KBM-7 (cell line): ENCODE measurements around the gene ARL13B.
"Not testable (repeated sequence)": the region's sequence is repeated elsewhere in the genome, so short reads cannot be mapped to it uniquely, and the experiment has no call there.

Source experiments
- DNase-seq: peaks from one replicate; pipeline ENCODE4 v3.0.0-alpha.2; 2015
- in situ Hi-C: fragments of 300-500 bp; cut with MboI; formaldehyde crosslinking; loops from 2 replicates; pipeline ENCODE4 v1.14.3; 2020; ENCODE audit warnings: low sequenced_read_pairs, low pct_unique_long_range_greater_than_20kb, mixed read lengths

The ARL13B gene

GRCh38 chr3:94046533-94046932 lies 66.6 kb downstream of the ARL13B start:
- in situ Hi-C loops = no loop called here
- no peak for DNase-seq

DNA sequence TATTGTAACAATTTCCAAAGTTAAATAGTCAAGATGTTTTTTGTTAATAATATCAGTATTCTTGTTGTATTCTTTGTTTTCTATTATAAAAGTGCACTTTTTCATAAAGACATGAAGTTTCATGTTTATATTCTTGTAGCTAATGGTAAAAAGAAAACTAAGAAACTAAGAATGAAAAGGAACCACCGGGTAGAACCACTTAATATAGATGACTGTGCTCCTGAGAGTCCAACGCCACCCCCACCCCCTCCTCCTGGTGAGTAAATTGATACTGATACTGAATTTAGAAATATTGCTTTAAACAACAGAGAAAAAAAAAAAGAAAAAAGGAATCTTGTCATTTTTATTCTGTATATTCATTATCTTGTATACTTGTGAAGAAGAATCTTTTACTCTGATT lies 69.3 kb downstream of the ARL13B start:
- in situ Hi-C loops = no loop called here
- DNase-seq = no peak

- in situ Hi-C loops = no loop called here
- no peak for DNase-seq
Observed at GRCh38 chr3:94050546-94050945, 70.6 kb downstream of the ARL13B start.

DNA sequence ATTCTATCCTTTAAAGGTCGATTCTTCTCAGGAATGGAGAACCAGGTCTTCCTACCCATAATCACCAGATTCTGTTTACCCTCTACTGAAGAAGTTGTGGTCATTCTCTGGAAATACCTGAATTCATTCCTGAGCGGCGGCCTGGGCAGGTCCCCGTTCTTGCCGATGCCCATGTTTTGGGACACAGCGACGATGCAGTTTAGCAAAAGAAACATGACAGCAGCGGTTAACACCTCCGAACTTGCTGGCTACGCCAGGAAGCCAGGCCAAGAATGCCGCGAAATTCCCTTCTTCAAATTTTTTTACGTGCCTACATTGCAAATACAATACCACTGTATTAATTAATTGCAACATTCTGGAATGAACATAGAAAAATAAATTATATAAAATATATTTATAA lies 81.3 kb downstream of the ARL13B start:
- in situ Hi-C loops = no loop called here
- DNase-seq = no peak

DNA sequence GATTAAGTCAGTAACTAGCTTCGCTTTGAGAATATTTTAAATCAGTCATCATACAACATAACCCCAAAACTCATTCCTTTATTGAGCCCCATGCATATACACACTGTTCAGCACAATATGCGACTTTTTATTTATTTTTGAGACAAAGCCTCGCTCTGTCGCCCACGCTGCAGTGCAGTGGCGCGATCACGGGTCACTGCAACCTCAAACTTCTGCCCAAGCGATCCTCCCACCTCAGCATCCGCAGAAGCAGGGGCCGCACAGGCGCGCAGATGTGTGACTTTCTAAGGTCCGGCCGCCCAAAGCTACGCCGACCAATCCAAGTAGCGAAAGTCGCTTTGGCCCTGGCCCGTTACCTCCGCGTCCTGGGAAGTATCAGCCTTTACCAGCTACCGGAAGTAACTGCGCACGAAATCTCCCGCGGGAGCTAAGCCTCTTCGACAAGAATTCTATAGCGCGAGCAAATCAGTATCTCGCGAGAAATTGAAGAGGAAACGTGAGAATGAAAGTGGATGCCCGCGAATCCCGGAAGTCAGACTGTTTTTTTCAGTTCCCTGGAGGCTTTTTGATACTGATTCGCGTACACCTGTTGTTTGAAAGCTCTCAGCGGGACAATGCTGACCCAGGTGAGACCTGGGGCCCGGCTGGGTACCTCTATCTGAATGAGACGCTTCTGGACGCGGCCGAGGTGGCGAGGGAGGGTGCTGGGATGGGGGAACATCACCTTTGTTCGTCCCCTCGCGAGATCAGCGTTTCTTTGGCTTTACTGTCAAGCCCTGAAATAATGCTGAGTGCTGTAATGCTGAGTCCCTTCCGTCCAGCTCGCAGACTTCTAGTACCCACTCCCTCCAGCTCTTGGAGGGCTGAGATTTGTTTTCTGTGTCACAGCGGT lies 82.8 kb downstream of the ARL13B start, which contains the start of the genes DHFR2 and NSUN3:
TSS of gene DHFR2 (minus strand) at position 404 of the 892 bp plus-strand sequence. CDS start 1,405 bp downstream, outside the sequence.
TSS of gene NSUN3 (plus strand) at position 549 of the 892 bp plus-strand sequence. CDS start at position 615, 66 bp downstream.
- in situ Hi-C loops = no loop called here
- peak; percentile 95 for DNase-seq

DNA sequence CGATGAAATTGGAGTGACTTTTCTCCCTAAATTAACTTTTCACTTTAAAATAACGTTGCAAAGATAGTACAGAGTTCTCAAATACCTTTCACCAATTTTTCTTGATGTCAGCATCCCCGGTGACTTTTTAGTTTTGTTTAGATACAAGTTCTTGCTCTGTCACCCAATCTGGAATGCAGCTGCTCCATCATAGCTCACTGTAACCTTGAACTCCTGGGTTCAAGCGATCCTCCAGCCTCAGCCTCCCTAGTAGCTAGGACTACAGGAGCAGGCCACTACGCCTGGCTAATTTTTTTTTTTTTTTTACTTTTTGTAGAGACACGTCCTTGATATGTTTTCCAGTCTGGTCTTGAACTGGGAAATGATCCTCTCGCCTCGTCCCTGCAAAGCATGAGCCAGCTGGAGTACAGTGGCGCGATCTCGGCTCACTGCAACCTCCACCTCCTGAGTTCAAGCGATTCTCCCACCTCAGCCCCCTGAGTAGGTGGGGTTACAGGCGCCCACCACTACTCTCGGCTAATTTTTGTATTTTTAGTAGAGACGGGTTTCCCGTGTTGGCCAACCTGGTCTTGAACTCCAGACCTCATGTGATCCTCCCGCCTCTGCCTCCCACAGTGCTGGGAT lies 83.7 kb downstream of the ARL13B start:
- DNase-seq = no peak

DNA sequence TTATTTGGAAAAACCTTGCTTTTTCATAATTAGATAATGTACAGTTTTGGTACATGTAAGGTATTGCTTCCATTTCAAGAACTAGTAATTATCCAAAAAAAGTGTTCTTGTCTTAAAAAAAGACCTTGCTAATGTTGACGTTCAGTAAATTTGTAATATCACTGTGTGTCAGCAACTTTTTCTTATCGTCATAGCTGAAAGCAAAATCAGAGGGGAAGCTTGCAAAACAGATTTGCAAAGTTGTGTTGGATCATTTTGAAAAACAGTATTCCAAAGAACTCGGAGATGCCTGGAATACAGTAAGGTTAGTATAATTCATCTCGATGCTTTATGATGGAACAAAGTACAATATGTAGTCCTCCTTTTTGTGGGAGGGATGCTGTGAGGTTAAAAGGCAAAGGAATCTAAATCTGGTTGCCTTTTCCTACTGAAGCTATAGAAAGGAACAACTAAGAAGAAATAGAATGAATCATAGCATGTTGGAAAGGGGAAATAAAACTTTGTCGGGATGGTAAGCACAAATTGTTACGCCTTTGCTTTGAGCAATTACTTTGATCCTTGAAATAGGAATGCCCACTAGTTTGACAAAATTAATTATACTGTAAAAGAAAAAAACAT lies 84.4 kb downstream of the ARL13B start:
- in situ Hi-C loops = no loop called here

More for the DNA sequence above, 83.7 kb downstream of the ARL13B start:
- in situ Hi-C loops = no loop called here

GRCh38 chr3:94065122-94065521 lies 85.2 kb downstream of the ARL13B start:
- in situ Hi-C loops = no loop called here

More for the DNA sequence above, 84.4 kb downstream of the ARL13B start:
- DNase-seq = no peak

GRCh38 chr3:94065819-94066480 lies 86.0 kb downstream of the ARL13B start:
- in situ Hi-C loops = no loop called here

More at GRCh38 chr3:94065122-94065521, 85.2 kb downstream of the ARL13B start:
- DNase-seq = no peak

DNA sequence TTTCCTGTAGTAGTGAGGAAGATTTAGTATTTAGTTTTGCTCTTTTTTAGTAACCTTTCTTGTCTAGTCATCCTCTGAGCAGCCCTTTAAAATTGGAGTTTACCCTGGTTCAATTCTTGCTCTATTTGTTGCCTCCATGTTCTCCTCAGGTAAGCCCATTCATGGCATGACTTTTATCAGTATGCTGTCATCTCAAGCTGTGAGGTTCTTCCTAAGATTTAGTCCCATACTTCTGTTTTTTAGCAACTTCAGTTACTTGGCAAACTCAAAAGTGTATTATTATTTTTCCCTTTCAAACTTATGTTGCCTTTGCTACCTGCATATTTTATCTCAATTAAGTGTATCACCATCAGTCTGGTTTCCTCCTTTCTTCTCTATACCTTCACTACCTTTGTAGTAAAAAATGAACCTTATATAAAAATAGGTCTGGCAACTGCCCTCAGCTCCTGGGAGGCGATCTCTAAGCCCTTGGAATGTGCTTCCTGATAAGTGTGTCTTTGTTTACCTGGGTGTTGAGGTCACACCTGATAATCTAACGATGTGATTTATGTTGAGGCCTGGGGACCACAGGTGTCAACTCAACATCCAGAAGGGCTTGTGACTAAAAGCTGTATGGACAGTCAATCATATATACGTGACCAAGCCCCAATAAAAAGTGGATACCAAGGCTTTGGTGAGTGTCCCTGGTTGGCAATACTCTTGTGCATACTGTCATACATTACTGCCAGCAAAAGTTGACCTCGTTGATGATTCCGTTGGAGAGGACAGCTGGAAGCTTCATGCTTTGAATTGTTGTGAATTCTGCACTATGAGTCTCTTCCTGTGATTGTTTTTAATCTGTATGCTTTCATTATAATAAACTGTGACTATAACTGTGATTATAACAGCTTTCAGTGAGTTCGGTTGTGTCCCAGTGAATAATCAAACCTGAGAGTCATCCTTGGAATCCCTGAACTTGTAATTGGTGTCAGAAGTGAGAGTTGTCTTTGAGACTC lies 86.8 kb downstream of the ARL13B start:
- in situ Hi-C loops = no loop called here
- no peak for DNase-seq

More at GRCh38 chr3:94065819-94066480, 86.0 kb downstream of the ARL13B start:
- DNase-seq = no peak

DNA sequence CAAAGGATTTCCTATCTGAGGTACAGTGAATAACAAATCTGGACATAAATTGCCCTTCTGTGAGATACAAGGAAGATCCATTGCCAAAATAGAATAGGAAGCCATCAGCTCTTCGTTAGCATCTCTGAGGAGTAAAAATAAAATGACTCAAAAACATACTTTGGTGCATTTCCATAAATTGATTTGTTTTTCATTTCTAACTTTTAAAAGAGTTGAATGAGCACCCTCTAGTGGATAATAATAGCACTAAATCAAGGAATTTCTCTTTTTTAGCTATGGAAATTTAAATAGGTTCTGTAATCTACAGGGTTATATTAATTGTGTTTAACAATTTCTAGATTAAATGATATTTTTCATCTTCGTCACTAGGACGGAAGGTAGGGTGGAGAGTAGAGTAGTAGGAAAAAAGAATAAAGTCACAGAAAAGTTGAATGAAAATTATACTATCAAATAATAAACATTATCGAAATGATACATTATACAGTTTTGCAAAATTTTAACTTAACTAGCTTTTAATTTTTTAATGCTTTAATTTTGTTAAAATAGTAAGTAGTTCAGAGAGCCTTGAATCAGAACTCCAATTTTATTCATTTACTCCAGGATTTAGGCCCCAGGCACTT lies 89.3 kb downstream of the ARL13B start:
- in situ Hi-C loops = no loop called here
- DNase-seq = peak; percentile 43

- in situ Hi-C loops = no loop called here
- no peak for DNase-seq
Observed at GRCh38 chr3:94070341-94070911, 90.5 kb downstream of the ARL13B start.

DNA sequence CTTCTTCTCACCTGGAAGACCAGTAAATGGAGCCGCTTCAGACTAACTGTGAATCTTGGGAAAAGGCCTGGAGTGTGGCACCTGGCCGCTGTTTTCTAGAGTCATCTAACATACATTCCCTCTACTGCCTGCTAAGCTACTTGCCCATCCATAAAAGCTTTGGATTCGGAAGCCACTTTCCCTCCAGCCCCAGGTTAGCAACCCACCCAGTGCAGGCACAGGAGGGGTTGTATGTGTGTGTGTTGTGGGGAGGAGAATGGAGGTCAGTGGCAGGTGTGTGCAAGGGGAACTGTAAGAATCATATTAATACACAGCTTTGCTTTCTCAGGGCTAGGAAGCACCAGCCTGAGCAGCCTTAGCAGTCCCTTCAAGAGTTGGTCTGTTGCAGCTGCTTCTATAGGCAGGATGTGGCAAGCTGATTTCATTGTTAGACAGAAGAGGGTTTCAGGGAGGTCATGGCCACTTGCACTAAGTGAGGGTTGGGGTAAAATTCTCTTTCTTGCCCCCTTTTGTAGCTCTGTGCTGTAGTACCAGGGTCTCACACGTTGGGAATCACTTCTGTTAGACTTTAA lies 91.8 kb downstream of the ARL13B start:
- DNase-seq = no peak
- in situ Hi-C loops = no loop called here

DNA sequence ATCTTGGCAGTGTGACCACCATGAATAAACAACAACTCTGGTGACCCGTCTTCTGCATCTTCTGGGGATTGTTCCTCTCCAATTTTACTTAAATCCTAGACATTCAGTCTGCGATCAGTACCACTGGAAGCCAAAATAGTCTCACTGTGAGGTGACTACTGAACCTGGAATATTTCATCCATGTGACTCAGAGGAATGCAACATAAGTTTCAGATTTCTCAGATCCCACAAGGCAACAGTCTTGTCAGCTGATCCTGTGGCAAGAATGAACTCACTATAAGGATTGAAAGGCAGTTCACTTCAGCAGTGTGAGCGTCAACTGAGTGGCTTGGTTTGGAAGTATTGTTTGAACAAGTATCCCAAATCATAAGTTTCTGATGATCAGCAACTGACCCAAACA lies 96.1 kb downstream of the ARL13B start:
- in situ Hi-C loops = no loop called here
- DNase-seq = no peak

GRCh38 chr3:94080552-94080951 lies 100.6 kb downstream of the ARL13B start:
- DNase-seq, in situ Hi-C loops: not testable (repeated sequence)

- no peak for DNase-seq
- in situ Hi-C loops = no loop called here
Observed at GRCh38 chr3:94081884-94082283, 101.9 kb downstream of the ARL13B start.

DNA sequence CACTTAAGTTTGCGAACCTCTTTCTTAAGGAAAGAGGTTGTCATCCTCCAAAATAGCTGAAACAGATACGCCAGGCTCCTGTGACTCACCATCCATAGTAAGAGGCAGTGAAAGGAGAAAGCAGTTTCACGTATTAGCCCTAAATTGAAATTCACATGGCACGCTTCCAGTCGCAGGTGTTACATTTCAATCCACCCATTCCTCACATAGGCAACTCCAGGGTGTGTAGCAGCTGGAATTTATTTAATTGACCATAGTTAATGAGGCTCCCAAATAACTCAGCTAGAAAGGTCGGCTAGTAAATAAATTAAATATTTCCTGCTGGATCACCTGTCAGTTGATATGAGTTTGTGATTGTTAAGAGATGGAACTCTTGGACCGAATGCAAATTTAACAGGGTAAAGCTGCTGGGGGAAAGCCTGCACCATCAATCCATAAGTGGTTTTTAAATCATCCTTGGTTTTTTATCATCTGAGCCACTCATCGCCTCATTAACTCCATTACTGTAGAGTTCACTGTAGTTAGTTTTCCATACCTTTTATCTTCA lies 102.5 kb downstream of the ARL13B start:
- in situ Hi-C loops = no loop called here
- no peak for DNase-seq
